Pons (tissue), 1 donor: ENCODE measurements around the gene RASD1.

Experiments used
- DNase-seq: peaks from one replicate; pipeline ENCODE4 v3.0.0-alpha.2; 2016; ENCODE audit warnings: low spot score

RASD1 gene

GRCh38 chr17:17496189-17497064 is at the start of gene RASD1:
Gene RASD1 (minus strand): TSS chr17:17496395. CDS start chr17:17496181, 214 bp downstream.
- DNase-seq: peak; percentile 81

GRCh38 chr17:17545984-17546383 is 49.8 kb upstream of the RASD1 start:
- no peak for DNase-seq

- no peak for DNase-seq
These were observed 49.0 kb upstream of the RASD1 start for GRCh38 chr17:17545031-17545820.

GRCh38 chr17:17542906-17543635 is 46.9 kb upstream of the RASD1 start:
- no peak for DNase-seq

- no peak for DNase-seq
These were observed 45.4 kb upstream of the RASD1 start for GRCh38 chr17:17541640-17542001.

- no peak for DNase-seq
These were observed 44.9 kb upstream of the RASD1 start for GRCh38 chr17:17540935-17541639.

GRCh38 chr17:17540278-17540906 is 44.2 kb upstream of the RASD1 start:
- DNase-seq: no peak

GRCh38 chr17:17539591-17539990 is 43.4 kb upstream of the RASD1 start:
- no peak for DNase-seq

- DNase-seq: no peak
These were observed 42.5 kb upstream of the RASD1 start for GRCh38 chr17:17538417-17539391.

- no peak for DNase-seq
These were observed 41.3 kb upstream of the RASD1 start for GRCh38 chr17:17537311-17538099.

- no peak for DNase-seq
These were observed 40.5 kb upstream of the RASD1 start for GRCh38 chr17:17536702-17537101.

- peak; percentile 33 for DNase-seq
These were observed 39.8 kb upstream of the RASD1 start for GRCh38 chr17:17535957-17536356.

- no peak for DNase-seq
These were observed 37.8 kb upstream of the RASD1 start for GRCh38 chr17:17533901-17534441.

GRCh38 chr17:17532991-17533390 is 36.8 kb upstream of the RASD1 start:
- DNase-seq: no peak

GRCh38 chr17:17531156-17531555 is 35.0 kb upstream of the RASD1 start:
- DNase-seq: no peak

GRCh38 chr17:17528696-17529652 is 32.8 kb upstream of the RASD1 start:
- DNase-seq: no peak

GRCh38 chr17:17527956-17528500 is 31.8 kb upstream of the RASD1 start:
- DNase-seq: no peak

- no peak for DNase-seq
These were observed 31.3 kb upstream of the RASD1 start for GRCh38 chr17:17527534-17527933.
